Esophagus mucosa (tissue), 1 donor: Measurements from ENCODE around the gene SLC7A10. TPM values are rescaled to one million over a fixed set of nuclear protein-coding genes. Genes with fewer than 3 reads are reported as not detected.
"Not testable (repeated sequence)": the region's sequence is repeated elsewhere in the genome, so short reads cannot be mapped to it uniquely, and the experiment has no call there.

ENCODE experiments used
- ATAC-seq: fragments of 200-7000 bp; cut with Tn5 transposase; one replicate; pipeline ENCODE4 v1.9.1; 2020
- total RNA-seq: library from RNA; stranded (reverse); gene quantifications from one replicate; pipeline ENCODE4 v1.2.4, GENCODE V29; 2023
- donor health status: DM: yes; HTN: yes; CAD: no.

The SLC7A10 gene
- total RNA-seq, 1 donor from 2014 or later = not detected

DNA sequence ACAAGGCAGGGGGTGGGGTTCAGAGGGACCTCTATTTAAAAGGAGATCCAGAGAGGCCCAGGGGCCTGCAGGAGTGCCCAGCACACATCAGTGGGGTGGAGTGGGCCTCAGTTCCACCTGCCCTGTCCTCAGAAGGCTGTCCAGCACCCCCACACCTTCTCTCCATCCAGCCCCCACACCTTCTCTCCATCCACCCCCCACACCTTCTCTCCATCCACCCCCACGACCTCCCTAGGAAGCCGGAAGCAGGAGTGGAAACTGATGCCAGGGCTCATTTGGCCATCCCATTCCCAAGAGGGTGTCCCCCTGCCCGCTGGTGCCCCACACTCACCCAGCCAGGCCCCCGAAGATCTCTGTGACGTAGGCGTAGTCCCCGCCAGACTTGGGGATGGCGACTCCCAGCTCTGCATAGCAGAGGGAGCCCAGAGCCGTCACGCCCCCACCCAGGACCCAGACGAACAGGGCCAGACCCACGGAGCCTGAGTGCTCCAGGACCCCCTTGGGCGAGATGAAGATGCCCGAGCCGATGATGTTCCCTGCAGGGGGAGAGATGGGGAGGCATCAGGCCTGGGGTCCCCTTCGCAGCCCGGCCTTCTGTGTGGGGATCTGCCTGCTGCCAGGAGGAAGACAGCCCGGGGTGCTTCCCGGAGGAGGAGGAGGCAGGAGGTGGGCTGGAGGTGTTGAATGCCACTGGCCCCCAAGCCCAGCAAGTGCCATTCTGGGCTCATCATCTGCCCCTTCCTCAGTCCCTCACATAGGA, 10.0 kb downstream of the SLC7A10 start:
- no peak for ATAC-seq

DNA sequence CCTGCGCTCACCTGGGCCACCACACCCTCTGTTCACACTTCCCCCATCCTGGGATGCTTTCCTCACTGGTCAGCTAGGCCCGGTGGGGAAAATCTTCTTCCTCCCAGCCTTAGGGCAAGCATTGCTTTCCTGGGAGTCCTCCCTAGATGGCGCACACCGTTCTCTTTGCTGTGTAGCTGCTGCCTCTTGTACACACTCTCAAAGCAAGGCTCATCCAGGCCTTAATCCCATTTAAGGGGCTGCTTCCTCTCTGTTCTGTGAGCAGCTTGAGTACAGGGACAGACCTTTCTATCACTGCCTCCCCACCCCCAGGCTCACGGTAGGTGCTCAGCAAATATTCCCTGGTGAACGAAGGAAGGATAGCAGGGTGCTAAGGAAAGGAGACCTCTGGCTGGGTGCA, 11.1 kb downstream of the SLC7A10 start:
- no peak for ATAC-seq

DNA sequence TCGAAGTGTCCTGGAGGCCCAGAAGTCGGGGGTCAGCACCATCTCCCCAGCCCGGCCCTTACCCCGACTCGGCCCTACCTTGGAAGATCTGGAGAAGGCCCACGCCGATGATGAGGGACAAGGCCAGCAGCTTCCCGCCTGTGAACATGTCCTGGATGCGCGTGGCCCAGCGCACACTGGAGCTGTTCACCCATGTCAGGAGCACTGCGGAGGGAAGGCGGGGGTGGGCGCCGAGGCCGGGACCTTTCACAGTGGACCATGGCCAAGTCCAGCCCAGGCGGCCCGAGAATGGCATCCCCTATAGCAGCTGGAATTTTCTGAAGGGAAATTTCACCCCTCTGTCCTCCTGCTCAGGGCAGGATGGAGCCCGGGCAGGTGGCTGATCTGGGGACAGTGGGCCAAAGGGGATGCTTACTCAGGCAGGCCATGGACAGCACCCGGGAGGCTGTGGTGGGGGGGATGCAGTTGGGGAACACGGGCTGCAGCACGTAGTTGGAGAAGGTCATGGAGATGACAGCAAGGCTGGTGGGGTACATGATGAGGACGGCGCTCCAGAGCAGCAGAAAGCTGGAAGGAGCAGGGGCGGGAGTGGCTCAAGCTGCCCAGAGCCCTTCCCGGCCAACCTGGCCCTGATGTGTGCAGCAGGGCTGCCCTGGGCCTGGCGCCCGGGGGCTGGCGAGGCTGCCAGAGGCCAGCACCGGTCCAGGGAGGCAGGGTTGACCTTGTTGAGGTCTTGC, 13.0 kb downstream of the SLC7A10 start:
- ATAC-seq = no peak

- ATAC-seq = no peak
These were observed 13.7 kb downstream of the SLC7A10 start for GRCh38 chr19:33211794-33212435.

GRCh38 chr19:33210266-33210940, 15.2 kb downstream of the SLC7A10 start:
- no peak for ATAC-seq

GRCh38 chr19:33209850-33210230, 15.8 kb downstream of the SLC7A10 start:
- not testable (repeated sequence) for ATAC-seq

DNA sequence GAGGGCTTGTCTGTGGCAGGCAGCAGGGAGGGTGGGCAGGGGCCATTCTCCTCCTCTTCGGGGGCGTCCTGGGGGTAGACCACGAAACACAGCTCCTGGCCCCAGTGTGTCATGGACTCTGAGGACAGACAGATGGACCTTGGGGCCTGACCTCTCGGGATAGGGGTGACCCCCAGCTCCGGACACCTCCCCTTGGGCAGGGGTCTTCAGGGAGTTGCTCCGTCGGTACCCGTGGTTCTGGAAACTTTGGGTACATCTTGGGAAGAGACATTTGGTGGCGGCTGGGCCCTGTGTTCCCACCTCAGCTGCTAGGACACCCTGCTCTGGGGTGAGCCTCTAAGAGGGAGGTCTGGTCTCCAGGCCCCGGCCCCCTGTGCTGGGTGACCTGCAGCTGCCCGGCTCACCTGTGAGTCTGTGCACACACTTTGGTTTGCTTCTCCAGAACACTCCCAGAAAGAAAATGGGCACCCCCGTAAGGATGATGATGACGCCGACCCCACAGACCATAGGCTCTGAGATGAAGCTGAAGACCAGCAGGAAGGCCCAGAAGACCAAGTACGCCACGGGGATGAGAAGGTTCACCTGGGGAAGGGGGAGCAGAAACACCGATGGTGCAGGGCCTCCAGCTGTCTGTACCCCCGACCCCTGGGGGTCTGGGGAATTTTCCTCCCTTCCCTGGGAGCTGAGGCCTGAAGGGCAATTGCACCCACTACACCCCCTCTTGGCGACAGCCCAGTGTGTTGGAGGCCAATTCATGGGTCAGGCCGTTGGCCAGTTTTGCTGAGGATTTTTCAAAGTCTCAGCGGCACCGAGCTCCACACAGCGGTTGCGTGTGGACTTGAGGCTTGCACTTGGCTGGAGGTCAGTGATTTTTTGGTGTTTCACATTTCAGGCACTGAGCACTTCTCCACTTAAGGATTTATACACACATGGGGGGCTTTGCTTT, 16.5 kb downstream of the SLC7A10 start:
- no peak for ATAC-seq

GRCh38 chr19:33208371-33208895, 17.2 kb downstream of the SLC7A10 start:
- no peak for ATAC-seq

GRCh38 chr19:33207903-33208302, 17.7 kb downstream of the SLC7A10 start:
- ATAC-seq = no peak

DNA sequence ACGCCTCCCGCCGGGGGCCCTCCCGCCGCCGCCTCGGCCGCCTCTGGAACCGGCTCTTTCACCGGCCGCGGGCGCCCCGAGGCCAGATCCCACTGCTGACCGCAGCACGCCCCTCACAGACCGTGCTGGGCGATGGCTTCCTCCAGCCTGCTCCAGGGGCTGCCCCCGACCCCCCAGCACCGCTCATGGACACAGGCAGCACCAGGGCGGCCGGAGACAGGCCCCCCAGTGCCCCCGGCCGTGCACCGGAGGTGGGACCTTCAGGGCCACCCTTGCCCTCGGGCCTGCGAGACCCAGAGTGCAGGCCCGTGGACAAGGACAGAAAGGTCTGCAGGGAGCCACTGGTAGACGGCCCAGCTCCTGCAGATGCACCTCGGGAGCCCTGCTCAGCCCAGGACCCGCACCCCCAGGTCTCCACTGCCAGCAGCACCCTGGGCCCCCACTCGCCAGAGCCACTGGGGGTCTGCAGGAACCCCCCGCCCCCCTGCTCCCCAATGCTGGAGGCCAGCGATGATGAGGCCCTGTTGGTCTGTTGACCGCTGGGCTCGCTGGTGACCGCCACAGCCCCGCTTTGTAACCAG, 18.5 kb downstream of the SLC7A10 start:
- ATAC-seq = no peak

GRCh38 chr19:33206261-33207039, 19.2 kb downstream of the SLC7A10 start:
- ATAC-seq = no peak

DNA sequence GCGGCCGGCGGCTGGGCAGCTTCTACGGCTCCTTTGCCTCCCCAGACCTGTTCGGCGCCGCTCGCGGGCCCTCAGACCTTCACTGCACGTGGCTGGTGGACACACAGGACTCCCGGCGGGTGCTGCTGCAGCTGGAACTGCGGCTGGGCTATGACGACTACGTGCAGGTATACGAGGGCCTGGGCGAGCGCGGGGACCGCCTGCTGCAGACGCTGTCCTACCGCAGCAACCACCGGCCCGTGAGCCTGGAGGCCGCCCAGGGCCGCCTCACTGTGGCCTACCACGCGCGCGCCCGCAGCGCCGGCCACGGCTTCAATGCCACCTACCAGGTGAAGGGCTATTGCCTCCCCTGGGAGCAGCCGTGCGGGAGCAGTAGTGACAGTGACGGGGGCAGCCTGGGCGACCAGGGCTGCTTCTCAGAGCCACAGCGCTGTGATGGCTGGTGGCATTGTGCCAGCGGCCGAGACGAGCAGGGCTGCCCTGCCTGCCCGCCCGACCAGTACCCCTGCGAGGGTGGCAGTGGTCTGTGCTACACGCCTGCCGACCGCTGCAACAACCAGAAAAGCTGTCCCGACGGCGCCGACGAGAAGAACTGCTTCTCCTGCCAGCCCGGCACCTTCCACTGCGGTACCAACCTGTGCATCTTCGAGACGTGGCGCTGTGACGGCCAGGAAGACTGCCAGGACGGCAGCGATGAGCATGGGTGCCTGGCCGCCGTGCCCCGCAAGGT, 20.0 kb downstream of the SLC7A10 start:
- no peak for ATAC-seq

GRCh38 chr19:33205110-33205509, 20.5 kb downstream of the SLC7A10 start:
- no peak for ATAC-seq

- ATAC-seq = no peak
These were observed 21.3 kb downstream of the SLC7A10 start for GRCh38 chr19:33204136-33204973.

- no peak for ATAC-seq
These were observed 22.1 kb downstream of the SLC7A10 start for GRCh38 chr19:33203529-33203928.

GRCh38 chr19:33202546-33203507, 22.8 kb downstream of the SLC7A10 start:
- no peak for ATAC-seq

GRCh38 chr19:33201886-33202545, 23.6 kb downstream of the SLC7A10 start:
- ATAC-seq = no peak
